H9 (cell line): Measurements from ENCODE around the gene ATP10B. TPM values are rescaled to one million over a fixed set of nuclear protein-coding genes. Genes with fewer than 3 reads are reported as not detected.

Source experiments
- DNase-seq: peaks from one replicate; pipeline ENCODE4 v3.0.0-alpha.2; 2017
- H2AFZ ChIP-seq: one replicate; pipeline ENCODE4 v1.6.1; 2013; ENCODE audit warnings: mild to moderate bottlenecking, low read length, control low read depth, moderate library complexity
- H2AK5ac ChIP-seq: 2 replicates; pipeline ENCODE4 v1.6.1; 2013; ENCODE audit warnings: low read length, control low read depth, mixed read lengths; ENCODE audit not compliant: insufficient read length
- H2BK120ac ChIP-seq: one replicate; pipeline ENCODE4 v1.6.1; 2013; ENCODE audit warnings: low read depth, mild to moderate bottlenecking, low read length, control low read depth, inconsistent platforms; ENCODE audit not compliant: poor library complexity, severe bottlenecking
- H2BK12ac ChIP-seq: 2 replicates; pipeline ENCODE4 v1.6.1; 2013; ENCODE audit warnings: low read length, control low read depth, mixed read lengths, low read depth; ENCODE audit not compliant: insufficient read length
- H2BK15ac ChIP-seq: 2 replicates; pipeline ENCODE4 v1.6.1; 2013; ENCODE audit warnings: low read depth, low read length, control low read depth
- H2BK20ac ChIP-seq: one replicate; pipeline ENCODE4 v1.6.1; 2013; ENCODE audit warnings: low read depth, mild to moderate bottlenecking, low read length, control low read depth, inconsistent platforms; ENCODE audit not compliant: poor library complexity, severe bottlenecking
- H2BK5ac ChIP-seq: 2 replicates; pipeline ENCODE4 v1.6.1; 2013; ENCODE audit warnings: low read length, control low read depth, mixed read lengths; ENCODE audit not compliant: insufficient read length
- H3K14ac ChIP-seq: 2 replicates; pipeline ENCODE4 v1.6.1; 2013; ENCODE audit warnings: low read length, control low read depth; ENCODE audit not compliant: insufficient read depth
- H3K18ac ChIP-seq: 2 replicates; pipeline ENCODE4 v1.6.1; 2013; ENCODE audit warnings: low read depth, mild to moderate bottlenecking, mixed read lengths, low read length, control low read depth; ENCODE audit not compliant: insufficient read length
- H3K23ac ChIP-seq: 2 replicates; pipeline ENCODE4 v1.6.1; 2013; ENCODE audit warnings: low read length, control low read depth, mixed read lengths, low read depth; ENCODE audit not compliant: insufficient read length
- H3K23me2 ChIP-seq: 2 replicates; pipeline ENCODE4 v1.6.1; 2013; ENCODE audit warnings: low read depth, mild to moderate bottlenecking, mixed read lengths, low read length, control low read depth; ENCODE audit not compliant: insufficient read length, poor library complexity, severe bottlenecking
- H3K27ac ChIP-seq: 2 replicates; pipeline ENCODE4 v1.5.1; 2013; ENCODE audit warnings: low read length, control low read depth, mixed read lengths, low read depth; ENCODE audit not compliant: insufficient read length
- H3K27me3 ChIP-seq: 2 replicates; pipeline ENCODE4 v1.6.1; 2013; ENCODE audit warnings: low read length, control low read depth, inconsistent platforms; ENCODE audit not compliant: insufficient read depth
- H3K4ac ChIP-seq: 2 replicates; pipeline ENCODE4 v1.6.1; 2013; ENCODE audit warnings: low read depth, mild to moderate bottlenecking, control low read depth, inconsistent platforms, low read length, moderate library complexity
- H3K4me1 ChIP-seq: 2 replicates; pipeline ENCODE4 v1.6.1; 2013; ENCODE audit warnings: low read length, control low read depth, inconsistent platforms; ENCODE audit not compliant: insufficient read depth
- H3K4me2 ChIP-seq: 2 replicates; pipeline ENCODE4 v1.6.1; 2013; ENCODE audit warnings: low read length, control low read depth, mixed read lengths; ENCODE audit not compliant: insufficient read length, insufficient read depth
- H3K56ac ChIP-seq: 2 replicates; pipeline ENCODE4 v1.6.1; 2013; ENCODE audit warnings: low read depth, mild to moderate bottlenecking, mixed read lengths, low read length, control low read depth; ENCODE audit not compliant: insufficient read length
- H3K79me1 ChIP-seq: 2 replicates; pipeline ENCODE4 v1.6.1; 2013; ENCODE audit warnings: low read depth, mild to moderate bottlenecking, moderate library complexity, low read length, control low read depth, inconsistent platforms; ENCODE audit not compliant: insufficient read depth, poor library complexity, severe bottlenecking
- H3K79me2 ChIP-seq: 2 replicates; pipeline ENCODE4 v1.6.1; 2013; ENCODE audit warnings: low read length, control low read depth, inconsistent platforms; ENCODE audit not compliant: insufficient read depth
- H3K9ac ChIP-seq: 2 replicates; pipeline ENCODE4 v1.6.1; 2013; ENCODE audit warnings: low read length, control low read depth, mixed read lengths; ENCODE audit not compliant: insufficient read length; ENCODE audit errors: extremely low read depth
- H3K9me3 ChIP-seq: one replicate; pipeline ENCODE4 v1.6.1; 2013; ENCODE audit warnings: low read depth, low read length, inconsistent platforms; ENCODE audit not compliant: control insufficient read depth
- H3T11ph ChIP-seq: one replicate; pipeline ENCODE4 v1.6.1; 2013; ENCODE audit warnings: mild to moderate bottlenecking, low read length, control low read depth, inconsistent platforms
- H4K20me1 ChIP-seq: one replicate; pipeline ENCODE4 v1.6.1; 2013; ENCODE audit not compliant: control insufficient read depth, insufficient read length, insufficient read depth
- H4K5ac ChIP-seq: 2 replicates; pipeline ENCODE4 v1.6.1; 2013; ENCODE audit warnings: low read depth, mild to moderate bottlenecking, mixed read lengths, low read length, control low read depth; ENCODE audit not compliant: insufficient read length
- H4K8ac ChIP-seq: replicated peaks from 2 replicates; pipeline ENCODE4 v1.6.1; 2013; ENCODE audit warnings: low read length, control low read depth, mixed read lengths, low read depth; ENCODE audit not compliant: insufficient read length
- H4K91ac ChIP-seq: 2 replicates; pipeline ENCODE4 v1.6.1; 2013; ENCODE audit warnings: low read depth, mild to moderate bottlenecking, moderate library complexity, mixed read lengths, low read length, control low read depth; ENCODE audit not compliant: insufficient read length
- H3K27ac Mint-ChIP-seq, 3 experiments: 2 replicates in 2 of 3; 3 replicates in 1 of 3; pipeline ENCODE4 v1.8.0; 2020 to 2021; ENCODE audit warnings: mixed read lengths in 3 of 3, mild to moderate bottlenecking in 1 of 3, moderate library complexity in 1 of 3
- H3K27me3 Mint-ChIP-seq: 2 replicates; pipeline ENCODE4 v1.8.0; 2021; ENCODE audit warnings: low read depth, mild to moderate bottlenecking, moderate library complexity, mixed read lengths
- H3K36me3 Mint-ChIP-seq, 3 experiments: 2 replicates in 2 of 3; 3 replicates in 1 of 3; pipeline ENCODE4 v1.8.0; 2020 to 2021; ENCODE audit warnings: low read depth in 3 of 3, mixed read lengths in 3 of 3; ENCODE audit not compliant: insufficient read depth in 1 of 3
- H3K4me1 Mint-ChIP-seq, 2 experiments: 2 replicates each; pipeline ENCODE4 v1.8.0; 2020; ENCODE audit warnings: mixed read lengths in 2 of 2
- H3K4me3 Mint-ChIP-seq, 2 experiments: 2 replicates in 1 of 2; 3 replicates in 1 of 2; pipeline ENCODE4 v1.8.0; 2020 to 2021; ENCODE audit warnings: mild to moderate bottlenecking in 2 of 2, mixed read lengths in 2 of 2, moderate library complexity in 1 of 2
- H3K9me3 Mint-ChIP-seq, 2 experiments: 2 replicates in 1 of 2; 3 replicates in 1 of 2; pipeline ENCODE4 v1.8.0; 2020; ENCODE audit warnings: mild to moderate bottlenecking in 2 of 2, mixed read lengths in 2 of 2, moderate library complexity in 1 of 2
- WGBS: extraction: QIAGEN DNeasy Blood & Tissue Kit; methylation state at CpG from one replicate; pipeline ENCODE4 v1.1.7; 2013; ENCODE audit warnings: missing lambda C conversion rate, low lambda C conversion rate, mixed read lengths; ENCODE audit not compliant: insufficient read length; ENCODE audit errors: extremely low coverage; 5-methylcytosine and 5-hydroxymethylcytosine counted together
- total RNA-seq: library from RNA; stranded (reverse); gene quantifications from 2 replicates; pipeline ENCODE4 v1.2.1, GENCODE V29; 2021
- TF ChIP-seq, protein P1 (sequence below): fragments of 200-600 bp; sonication (generic); conservative IDR thresholded peaks from 3 replicates; pipeline ENCODE4 v1.8.0; 2021; ENCODE audit warnings: antibody characterized with exemption, mild to moderate bottlenecking

The ATP10B gene
- total RNA-seq, 1 experiment from 2014 or later: 0.42 TPM

- H3K27me3 Mint-ChIP-seq: no peaks in the 10 kb centered on the region
- Histone ChIP-seq H4K8ac (no peak overlapping the region), H3K79me1 (no peaks in the 10 kb centered on the region), H3K27me3 (no peaks in the 10 kb centered on the region), H2AFZ (no peak overlapping the region), H3K14ac (no peak overlapping the region), H3K23me2 (no peaks in the 10 kb centered on the region), H3K79me2 (no peaks in the 10 kb centered on the region), H2BK120ac (no peak overlapping the region), H3T11ph (no peak overlapping the region), H4K20me1 (no peaks in the 10 kb centered on the region), H3K23ac (no peak overlapping the region), H3K4ac (no peak overlapping the region), H3K18ac (no peak overlapping the region), H2BK20ac (no peak overlapping the region), H4K5ac (no peak overlapping the region), H3K9ac (no peak overlapping the region), H3K4me2 (no peak overlapping the region), H4K91ac (no peak overlapping the region), H2BK5ac (no peak overlapping the region), H2AK5ac (no peak overlapping the region), H2BK12ac (no peak overlapping the region), H3K27ac (no peak overlapping the region), H3K56ac (no peak overlapping the region), H3K4me1 (no peaks in the 10 kb centered on the region), H3K9me3 (no peaks in the 10 kb centered on the region), H2BK15ac (no peak overlapping the region)
- DNase-seq: no peak
- no peak overlapping the region for H3K4me3 Mint-ChIP-seq
- H3K4me1 Mint-ChIP-seq: peaks cover 6 to 16% of the 10 kb centered on the region in 2 experiments
- no peak overlapping the region for H3K27ac Mint-ChIP-seq
- TF ChIP-seq, protein P1, sequence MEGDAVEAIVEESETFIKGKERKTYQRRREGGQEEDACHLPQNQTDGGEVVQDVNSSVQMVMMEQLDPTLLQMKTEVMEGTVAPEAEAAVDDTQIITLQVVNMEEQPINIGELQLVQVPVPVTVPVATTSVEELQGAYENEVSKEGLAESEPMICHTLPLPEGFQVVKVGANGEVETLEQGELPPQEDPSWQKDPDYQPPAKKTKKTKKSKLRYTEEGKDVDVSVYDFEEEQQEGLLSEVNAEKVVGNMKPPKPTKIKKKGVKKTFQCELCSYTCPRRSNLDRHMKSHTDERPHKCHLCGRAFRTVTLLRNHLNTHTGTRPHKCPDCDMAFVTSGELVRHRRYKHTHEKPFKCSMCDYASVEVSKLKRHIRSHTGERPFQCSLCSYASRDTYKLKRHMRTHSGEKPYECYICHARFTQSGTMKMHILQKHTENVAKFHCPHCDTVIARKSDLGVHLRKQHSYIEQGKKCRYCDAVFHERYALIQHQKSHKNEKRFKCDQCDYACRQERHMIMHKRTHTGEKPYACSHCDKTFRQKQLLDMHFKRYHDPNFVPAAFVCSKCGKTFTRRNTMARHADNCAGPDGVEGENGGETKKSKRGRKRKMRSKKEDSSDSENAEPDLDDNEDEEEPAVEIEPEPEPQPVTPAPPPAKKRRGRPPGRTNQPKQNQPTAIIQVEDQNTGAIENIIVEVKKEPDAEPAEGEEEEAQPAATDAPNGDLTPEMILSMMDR: no peak
- H3K9me3 Mint-ChIP-seq: no peaks in the 10 kb centered on the region
- WGBS: no CpG with 5 or more reads among the region's 5 CpGs
- no peaks in the 10 kb centered on the region for H3K36me3 Mint-ChIP-seq
These were observed 102.3 kb downstream of the ATP10B start for GRCh38 chr5:160749682-160750081.
